Gastrocnemius medialis (tissue), 4 donors: ENCODE measurements around the gene FLT1. TPM values are rescaled to one million over a fixed set of nuclear protein-coding genes. Genes with fewer than 3 reads are reported as not detected.

Source experiments
- ATAC-seq, 2 donors: fragments of 150-250 bp; one replicate each; pipeline ENCODE4 v1.9.1; 2016
- DNase-seq, 2 donors: peaks; one replicate each; pipeline ENCODE4 v3.0.0-alpha.2; 2019
- H3K27ac ChIP-seq, 4 donors: fragments of 200-600 bp; sonication (generic); 1 replicate in 1 of 4; 2 replicates in 3 of 4; pipeline ENCODE4 v1.5.1; 2016 to 2018; ENCODE audit warnings: mild to moderate bottlenecking in 2 of 4, moderate library complexity in 1 of 4
- H3K27me3 ChIP-seq, 3 donors: fragments of 200-600 bp; sonication (generic) in 2 of 3; 1 replicate in 1 of 3; 2 replicates in 2 of 3; pipeline versions ENCODE4 v1.5.1 to v1.6.0; 2016 to 2019; ENCODE audit warnings: mild to moderate bottlenecking in 1 of 3, moderate library complexity in 1 of 3
- H3K36me3 ChIP-seq, 2 donors: fragments of 200-600 bp; sonication (generic) in 1 of 2; one replicate each; pipeline ENCODE4 v1.5.1; 2017 to 2018
- H3K4me1 ChIP-seq, 2 donors: fragments of 200-600 bp; sonication (generic) in 1 of 2; one replicate each; pipeline ENCODE4 v1.5.1; 2016 to 2017; ENCODE audit warnings: mild to moderate bottlenecking in 2 of 2
- H3K4me3 ChIP-seq, 4 donors: fragments of 200-600 bp; sonication (generic) in 3 of 4; 1 replicate in 1 of 4; 2 replicates in 3 of 4; pipeline ENCODE4 v1.5.1; 2016 to 2019; ENCODE audit warnings: mild to moderate bottlenecking in 2 of 4
- H3K9me3 ChIP-seq, 3 donors: fragments of 200-600 bp; sonication (generic) in 2 of 3; 1 replicate in 1 of 3; 2 replicates in 2 of 3; pipeline ENCODE4 v1.5.1; 2016 to 2019
- POLR2A ChIP-seq, 2 donors: fragments of 450-650 bp; IDR thresholded peaks; one replicate each; pipeline ENCODE4 v1.6.1; 2017; ENCODE audit warnings: antibody characterized with exemption in 2 of 2, mild to moderate bottlenecking in 2 of 2, moderate library complexity in 2 of 2
- in situ Hi-C, 4 donors: fragments of 200-750 bp; cut with MboI; loops; one replicate each; pipeline versions ENCODE4 v1.15.0 to v1.8.0; 2017; ENCODE audit warnings: low sequenced_read_pairs in 4 of 4
- intact Hi-C: fragments of 100-400 bp; cut with DNase I; formaldehyde crosslinking; loops from one replicate; pipeline ENCODE4 v1.15.1; 2023; ENCODE audit warnings: low total_unique reads
- total RNA-seq, 4 donors: library from RNA; depleted of rRNA; stranded (reverse); fragments of >200 nt; gene quantifications; one replicate each; pipeline versions ENCODE4 v1.1.0 to v1.2.3, GENCODE V29; 2016
- TF ChIP-seq, protein P1 (sequence below), 5 experiments: fragments of 450-650 bp in 3 of 5; fragments of 200-600 bp in 2 of 5; sonication (generic) in 2 of 5; IDR thresholded peaks in 4 of 5; conservative IDR thresholded peaks in 1 of 5; 1 replicate in 4 of 5; 2 replicates in 1 of 5; pipeline ENCODE4 v1.5.1; 2016 to 2019; ENCODE audit warnings: antibody characterized with exemption in 5 of 5, mild to moderate bottlenecking in 3 of 5, moderate library complexity in 3 of 5

FLT1 gene
- total RNA-seq, 4 donors from 2014 or later, result 20.7 to 42.9 (median 29.5) TPM

DNA sequence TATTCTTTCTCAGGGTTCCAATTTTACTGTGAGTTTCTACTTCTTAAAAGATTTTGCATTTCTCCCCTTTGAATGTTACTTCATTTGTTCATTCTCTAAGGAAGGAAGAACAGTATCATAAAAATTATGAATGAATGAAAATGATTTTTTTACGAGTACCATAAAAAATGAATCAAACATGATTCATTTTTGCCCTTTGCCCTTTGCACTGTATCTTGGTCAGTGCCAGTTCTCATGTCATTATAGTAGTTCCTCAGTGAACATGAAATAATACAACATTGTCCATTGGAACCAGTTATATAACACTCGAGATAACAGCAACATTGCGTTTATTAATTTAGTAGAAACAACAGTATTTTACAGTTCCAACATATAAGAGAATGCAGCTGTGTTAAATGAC is 28.8 kb downstream of the FLT1 start:
- H3K27ac ChIP-seq, result no peak overlapping the region
- peaks cover 0 to 6% of the 10 kb centered on the region in 2 donors for H3K36me3 ChIP-seq
- H3K9me3 ChIP-seq, result no peaks in the 10 kb centered on the region
- in situ Hi-C loops (no loop called here), intact Hi-C loops (no loop called here)
- DNase-seq, result no peak
- no peak overlapping the region for H3K4me3 ChIP-seq
- ATAC-seq, result no peak
- no peak for TF ChIP-seq POLR2A (IDR thresholded peaks at IDR 0.05)
- TF ChIP-seq, protein P1, sequence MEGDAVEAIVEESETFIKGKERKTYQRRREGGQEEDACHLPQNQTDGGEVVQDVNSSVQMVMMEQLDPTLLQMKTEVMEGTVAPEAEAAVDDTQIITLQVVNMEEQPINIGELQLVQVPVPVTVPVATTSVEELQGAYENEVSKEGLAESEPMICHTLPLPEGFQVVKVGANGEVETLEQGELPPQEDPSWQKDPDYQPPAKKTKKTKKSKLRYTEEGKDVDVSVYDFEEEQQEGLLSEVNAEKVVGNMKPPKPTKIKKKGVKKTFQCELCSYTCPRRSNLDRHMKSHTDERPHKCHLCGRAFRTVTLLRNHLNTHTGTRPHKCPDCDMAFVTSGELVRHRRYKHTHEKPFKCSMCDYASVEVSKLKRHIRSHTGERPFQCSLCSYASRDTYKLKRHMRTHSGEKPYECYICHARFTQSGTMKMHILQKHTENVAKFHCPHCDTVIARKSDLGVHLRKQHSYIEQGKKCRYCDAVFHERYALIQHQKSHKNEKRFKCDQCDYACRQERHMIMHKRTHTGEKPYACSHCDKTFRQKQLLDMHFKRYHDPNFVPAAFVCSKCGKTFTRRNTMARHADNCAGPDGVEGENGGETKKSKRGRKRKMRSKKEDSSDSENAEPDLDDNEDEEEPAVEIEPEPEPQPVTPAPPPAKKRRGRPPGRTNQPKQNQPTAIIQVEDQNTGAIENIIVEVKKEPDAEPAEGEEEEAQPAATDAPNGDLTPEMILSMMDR (IDR thresholded peaks at IDR 0.05 in 4 of 5, conservative IDR thresholded peaks at IDR 0.05 in 1 of 5), result no peak
- H3K4me1 ChIP-seq, result no peaks in the 10 kb centered on the region
- H3K27me3 ChIP-seq, result no peaks in the 10 kb centered on the region

DNA sequence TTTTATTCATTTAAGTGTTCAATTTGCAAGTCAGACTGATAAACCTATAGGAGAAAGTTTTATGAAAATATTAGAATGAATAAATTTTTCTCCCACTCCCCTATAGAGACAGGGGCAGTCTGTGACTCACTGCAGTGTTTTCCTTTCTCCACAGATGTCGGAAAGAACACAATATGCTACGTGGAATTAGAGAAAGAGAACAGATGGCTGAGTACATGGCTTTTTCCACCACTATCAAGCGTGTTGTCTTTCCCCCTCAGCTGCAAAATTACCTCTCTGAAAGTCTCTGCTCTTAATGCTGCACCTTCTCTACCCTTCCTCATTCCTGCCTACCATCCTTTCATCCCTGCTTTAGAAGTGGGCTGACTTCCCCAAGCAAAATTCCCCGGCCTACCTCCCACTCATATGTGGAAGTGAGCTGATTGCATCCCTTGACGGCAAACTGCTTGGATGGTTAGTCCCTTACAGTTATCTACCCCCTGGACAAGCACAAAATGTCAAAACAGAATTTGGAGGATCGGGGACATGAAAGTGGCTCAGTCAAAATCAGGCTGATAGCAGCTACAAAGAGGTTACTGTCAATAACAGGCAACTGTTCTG is 30.0 kb downstream of the FLT1 start:
- H3K27me3 ChIP-seq, result no peaks in the 10 kb centered on the region
- no peaks in the 10 kb centered on the region for H3K9me3 ChIP-seq
- no peak overlapping the region for H3K4me3 ChIP-seq
- intact Hi-C loops (no loop called here), in situ Hi-C loops (no loop called here)
- H3K36me3 ChIP-seq, result peaks cover 0 to 7% of the 10 kb centered on the region in 2 donors
- no peak for ATAC-seq
- no peak for DNase-seq
- no peaks in the 10 kb centered on the region for H3K4me1 ChIP-seq
- no peak for TF ChIP-seq POLR2A (IDR thresholded peaks at IDR 0.05)
- TF ChIP-seq, protein P1 (IDR thresholded peaks at IDR 0.05 in 4 of 5, conservative IDR thresholded peaks at IDR 0.05 in 1 of 5), result no peak
- no peak overlapping the region for H3K27ac ChIP-seq

DNA sequence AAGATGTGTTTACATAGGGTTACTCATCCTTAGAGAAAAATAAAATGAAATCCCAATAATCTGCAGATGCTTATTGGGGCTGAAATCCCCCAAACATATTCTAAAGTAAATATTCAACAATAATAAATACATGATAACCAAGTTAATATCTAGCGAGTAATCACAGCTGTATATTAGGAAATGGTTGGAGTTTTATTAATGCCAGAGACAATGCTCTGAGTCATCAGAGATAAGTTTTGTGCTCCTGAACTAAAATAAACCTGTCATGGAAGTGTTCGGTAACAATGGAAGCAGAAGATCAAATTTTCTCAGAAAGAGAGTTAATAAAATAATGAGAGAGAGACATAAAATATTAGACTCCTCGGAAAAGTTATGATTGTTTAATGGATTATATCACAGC is 31.4 kb downstream of the FLT1 start:
- Histone ChIP-seq H3K27me3 (no peaks in the 10 kb centered on the region), H3K36me3 (peaks cover 0 to 7% of the 10 kb centered on the region in 2 donors), H3K4me1 (no peaks in the 10 kb centered on the region), H3K4me3 (no peak overlapping the region), H3K27ac (no peak overlapping the region), H3K9me3 (no peaks in the 10 kb centered on the region)
- intact Hi-C loops (no loop called here), in situ Hi-C loops (no loop called here)
- no peak for TF ChIP-seq POLR2A (IDR thresholded peaks at IDR 0.05)
- TF ChIP-seq, protein P1 (IDR thresholded peaks at IDR 0.05 in 4 of 5, conservative IDR thresholded peaks at IDR 0.05 in 1 of 5), result no peak
- DNase-seq (no peak), ATAC-seq (no peak)

DNA sequence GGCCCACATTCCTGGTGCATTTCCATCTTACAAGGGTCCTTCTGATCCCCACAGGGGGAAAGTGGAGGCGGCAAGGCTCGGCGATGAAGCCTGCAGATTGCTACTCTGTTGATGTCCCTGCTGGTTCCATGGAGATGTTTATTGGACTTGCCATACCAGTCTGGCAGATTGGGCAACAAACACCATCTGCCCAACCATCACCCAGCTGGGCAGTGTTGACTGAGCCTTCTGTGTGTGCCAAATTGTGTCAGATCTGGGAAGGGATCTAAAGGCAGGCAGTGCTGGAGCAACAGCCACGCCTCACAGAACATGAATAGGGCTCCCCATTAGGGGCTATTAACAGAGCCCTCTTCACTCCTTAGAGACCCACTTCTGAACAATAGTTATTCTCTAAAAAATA is 35.0 kb downstream of the FLT1 start:
- DNase-seq (no peak), ATAC-seq (no peak)
- TF ChIP-seq, protein P1 (IDR thresholded peaks at IDR 0.05 in 4 of 5, conservative IDR thresholded peaks at IDR 0.05 in 1 of 5), result no peak
- TF ChIP-seq POLR2A (IDR thresholded peaks at IDR 0.05), result no peak
- Histone ChIP-seq H3K27me3 (no peaks in the 10 kb centered on the region), H3K4me1 (no peaks in the 10 kb centered on the region), H3K9me3 (no peaks in the 10 kb centered on the region), H3K4me3 (no peak overlapping the region), H3K36me3 (peaks cover 0 to 7% of the 10 kb centered on the region in 2 donors), H3K27ac (no peak overlapping the region)
- in situ Hi-C loops, result no loop called here
- intact Hi-C loops, result loop anchor here (2.0 kb wide), 1 partner anchor 61 kb away; no protein-coding TSS in a partner anchor

DNA sequence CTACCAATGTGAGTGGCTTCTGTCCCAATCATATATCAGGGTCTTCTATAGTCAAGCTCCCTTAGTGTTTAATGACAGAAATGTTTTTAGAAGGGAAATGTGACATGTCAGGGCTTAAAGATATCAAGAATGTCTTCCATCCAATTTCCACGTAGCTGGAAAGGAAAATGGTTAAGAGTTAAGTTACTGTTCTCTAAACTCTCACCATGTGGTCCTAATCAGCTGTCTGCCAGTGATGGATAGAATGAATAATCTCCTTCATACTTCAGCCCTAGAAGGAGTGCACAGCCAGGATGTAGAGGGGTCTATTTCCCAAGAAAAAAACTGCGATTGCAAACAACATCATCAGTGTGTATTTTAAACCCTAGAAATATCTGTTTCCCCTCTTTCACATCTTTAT is 36.3 kb downstream of the FLT1 start:
- Histone ChIP-seq H3K36me3 (peaks cover 0 to 7% of the 10 kb centered on the region in 2 donors), H3K27me3 (no peaks in the 10 kb centered on the region), H3K4me3 (no peak overlapping the region), H3K9me3 (no peaks in the 10 kb centered on the region), H3K27ac (no peak overlapping the region), H3K4me1 (no peaks in the 10 kb centered on the region)
- DNase-seq, result no peak
- no peak for TF ChIP-seq POLR2A (IDR thresholded peaks at IDR 0.05)
- TF ChIP-seq, protein P1 (IDR thresholded peaks at IDR 0.05 in 4 of 5, conservative IDR thresholded peaks at IDR 0.05 in 1 of 5), result no peak
- in situ Hi-C loops (no loop called here), intact Hi-C loops (loop anchor here (2.0 kb wide), 1 partner anchor 62 kb away; no protein-coding TSS in a partner anchor)
- no peak for ATAC-seq
